GM12878 (cell line): ENCODE data around the gene ACOX1. TPM values are rescaled to one million over a fixed set of nuclear protein-coding genes. Genes with fewer than 3 reads are reported as not detected.

Experiments used
- ATAC-seq: fragments of 200-7000 bp; cut with Tn5 transposase; 3 replicates; pipeline ENCODE4 v1.9.1; 2020; ENCODE audit warnings: mild to moderate bottlenecking, moderate library complexity
- BruUV-seq: library from RNA; stranded (reverse); fragments of 400-500 nt; replicated peaks from 2 replicates; lab custom pipeline; 2021; lab: Mats Ljungman, UMichigan
- CTCF ChIA-PET: fragments of 300-600 bp; sonication (Branson Sonifier 250); formaldehyde crosslinking; extraction: SDS; loops from one replicate; lab custom pipeline; 2021; ENCODE audit warnings: inconsistent platforms; lab: Yijun Ruan, JAX
- POLR2A ChIA-PET: fragments of 350-600 bp; formaldehyde crosslinking; extraction: SDS; loops from one replicate; lab custom pipeline; 2021; ENCODE audit warnings: inconsistent platforms; lab: Charles Lee
- RAD21 ChIA-PET: fragments of 300-600 bp; sonication (Branson Sonifier 250); formaldehyde crosslinking; loops from one replicate; lab custom pipeline; 2023; ENCODE audit warnings: antibody characterized with exemption; ENCODE audit not compliant: unreplicated experiment; lab: Charles Lee
- SMC1A ChIA-PET: fragments of 300-600 bp; sonication (Branson Sonifier 250); formaldehyde crosslinking; loops from one replicate; lab custom pipeline; 2023; ENCODE audit not compliant: unreplicated experiment, uncharacterized antibody; lab: Charles Lee
- DNase-seq: peaks from one replicate; pipeline ENCODE4 v3.0.0-alpha.2; 2011; ENCODE audit warnings: low read depth, low spot score
- FAIRE-seq: peaks from 3 replicates; lab custom pipeline; 2011; peaks lifted over from hg19 to GRCh38; lab: Jason Lieb, UNC
- H2AFZ ChIP-seq: 2 replicates; pipeline ENCODE4 v1.6.0; 2011; ENCODE audit warnings: low read depth, low read length, control low read depth; ENCODE audit not compliant: control insufficient read depth
- H3K27ac ChIP-seq: 2 replicates; pipeline ENCODE4 v1.5.1; 2011; ENCODE audit warnings: control low read depth; ENCODE audit not compliant: control insufficient read depth, insufficient read depth
- H3K27me3 ChIP-seq, 2 experiments: replicated peaks in 1 of 2; 2 replicates each; pipeline versions ENCODE4 v1.6.0 to v1.6.1; 2011; ENCODE audit warnings: low read length in 1 of 2; ENCODE audit not compliant: control insufficient read depth in 2 of 2, insufficient read depth in 2 of 2
- H3K36me3 ChIP-seq, 2 experiments: 2 replicates each; pipeline ENCODE4 v1.5.1; 2011; ENCODE audit warnings: low read length in 1 of 2; ENCODE audit not compliant: control insufficient read depth in 2 of 2, insufficient read depth in 2 of 2
- H3K4me1 ChIP-seq: 2 replicates; pipeline ENCODE4 v1.6.1; 2011; ENCODE audit warnings: mild to moderate bottlenecking, low read length, moderate library complexity, mixed read lengths; ENCODE audit not compliant: control insufficient read depth, insufficient read depth
- H3K4me2 ChIP-seq: 2 replicates; pipeline ENCODE4 v1.6.0; 2011; ENCODE audit warnings: control low read depth; ENCODE audit not compliant: control insufficient read depth, insufficient read depth
- H3K4me3 ChIP-seq: fragments of 200-600 bp; sonication (generic); 2 replicates; pipeline ENCODE4 v1.5.1; 2016
- H3K79me2 ChIP-seq: 2 replicates; pipeline ENCODE4 v1.6.0; 2011; ENCODE audit warnings: low read length; ENCODE audit not compliant: control insufficient read depth, insufficient read depth
- H3K9ac ChIP-seq: 2 replicates; pipeline ENCODE4 v1.8.0; 2011; ENCODE audit warnings: low read length, control low read depth, mixed read lengths; ENCODE audit not compliant: control insufficient read depth, insufficient read depth
- H3K9me3 ChIP-seq: replicated peaks from 3 replicates; pipeline ENCODE4 v1.5.1; 2011; ENCODE audit warnings: mild to moderate bottlenecking, low read length; ENCODE audit not compliant: control insufficient read depth, insufficient read depth
- H4K20me1 ChIP-seq: 2 replicates; pipeline ENCODE4 v1.6.0; 2011; ENCODE audit not compliant: control insufficient read depth, insufficient read depth
- E2F4 ChIP-seq: IDR thresholded peaks from 2 replicates; pipeline ENCODE4 v1.6.1; 2012; ENCODE audit warnings: low read depth, low read length, improper control_type of control experiment
- PAX8 ChIP-seq: fragments of 450-650 bp; IDR thresholded peaks from 2 replicates; pipeline ENCODE4 v1.6.1; 2017; ENCODE audit warnings: mild to moderate bottlenecking, moderate library complexity
- RAD51 ChIP-seq: fragments of 450-650 bp; IDR thresholded peaks from 2 replicates; pipeline ENCODE4 v1.6.1; 2016; ENCODE audit warnings: moderate library complexity, mild to moderate bottlenecking, inconsistent platforms
- SMAD5 ChIP-seq: IDR thresholded peaks from 2 replicates; pipeline ENCODE4 v1.6.1; 2016; ENCODE audit warnings: antibody characterized with exemption, low read depth
- TCF7 ChIP-seq: IDR thresholded peaks from 2 replicates; pipeline ENCODE4 v1.6.1; 2014; ENCODE audit warnings: antibody characterized with exemption, borderline replicate concordance
- USF2 ChIP-seq: IDR thresholded peaks from 2 replicates; pipeline ENCODE4 v1.6.1; 2011; ENCODE audit warnings: low read depth, low read length, improper control_type of control experiment, borderline replicate concordance
- WGBS: methylation state at CpG from one replicate; pipeline ENCODE4 v1.1.6; 2016; ENCODE audit warnings: low lambda C conversion rate; ENCODE audit not compliant: insufficient replicate concordance, insufficient coverage; ENCODE audit errors: missing lambda C conversion rate; 5-methylcytosine and 5-hydroxymethylcytosine counted together
- in situ Hi-C: fragments of 300-500 bp; cut with MboI; formaldehyde crosslinking; loops from 9 replicates; pipeline ENCODE4 v1.14.3; 2018; ENCODE audit warnings: mixed read lengths
- intact Hi-C: fragments of 100-400 bp; cut with micrococcal nuclease; formaldehyde crosslinking; loops from one replicate; pipeline ENCODE4 v1.14.2; 2022; ENCODE audit not compliant: unreplicated experiment
- polyA plus RNA-seq, 11 experiments: library from polyadenylated mRNA; depleted of rRNA in 4 of 11; unstranded in 6 of 11; stranded (reverse) in 5 of 11; fragments of >200 nt; fragmentation: Nextera tagmentation in 4 of 11; fragmentation: Illumina TruSeq in 1 of 11; extraction: Ambion mirVana in 4 of 11; extraction: Trizol in 1 of 11; gene quantifications; 1 replicate in 1 of 11; 2 replicates in 10 of 11; pipeline versions ENCODE4 v1.2.1 to v1.2.3, GENCODE V29; 2011 to 2016; ENCODE audit warnings: inconsistent platforms in 2 of 11, missing spikeins in 2 of 11, low read depth in 1 of 11
- total RNA-seq, 4 experiments: library from RNA; depleted of rRNA in 3 of 4; stranded (reverse); fragments of >200 nt in 3 of 4; fragmentation: Illumina TruSeq in 1 of 4; extraction: Trizol in 1 of 4; gene quantifications; 2 replicates each; pipeline versions ENCODE4 v1.2.1 to v1.2.3, GENCODE V29; 2013 to 2021
- TF ChIP-seq, protein P1 (sequence below): IDR thresholded peaks from 2 replicates; pipeline ENCODE4 v1.6.1; 2011; ENCODE audit warnings: mild to moderate bottlenecking, low read depth, low read length, moderate library complexity; ENCODE audit not compliant: insufficient replicate concordance
- TF ChIP-seq, protein P2 (sequence below): fragments of 450-650 bp; IDR thresholded peaks from 2 replicates; pipeline ENCODE4 v1.6.1; 2017; ENCODE audit warnings: mild to moderate bottlenecking, moderate library complexity

ACOX1 gene
- total and polyA plus RNA-seq, 10 of the 15 experiments (the other 5 are each of a cell fraction or from before 2014, with no cell fraction given) = 6.5 to 26.2 (median 21.6) TPM

DNA sequence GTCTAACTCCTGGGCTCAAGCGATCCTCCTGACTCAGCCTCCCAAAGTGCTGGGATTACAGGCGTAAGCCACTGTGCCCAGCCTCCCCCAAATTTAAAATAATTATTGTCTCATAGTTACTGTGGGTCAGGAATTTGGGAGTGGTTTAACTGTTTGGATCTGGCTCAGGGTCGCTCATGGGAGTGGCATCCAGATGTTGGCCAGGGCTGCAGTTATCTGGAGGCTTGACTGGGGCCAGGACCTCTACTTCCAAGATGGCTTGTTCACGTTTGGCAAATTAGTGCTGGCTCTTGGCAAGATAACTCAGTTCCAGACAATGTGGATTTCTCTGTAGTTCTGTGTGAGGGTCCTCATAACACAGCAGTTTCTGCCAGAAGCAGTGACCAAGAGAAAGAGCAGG, 8.1 kb upstream of the ACOX1 start:
- ChIA-PET SMC1A (no interaction called here), CTCF (no interaction called here), POLR2A (no interaction called here)
- Histone ChIP-seq H3K36me3 (peaks cover 1 to 2% of the 10 kb centered on the region in 2 experiments; a peak in 3 of 4 replicates), H3K27ac (no peak overlapping the region), H3K4me3 (no peak overlapping the region), H3K27me3 (no peaks in the 10 kb centered on the region), H3K9me3 (no peaks in the 10 kb centered on the region), H4K20me1 (no peaks in the 10 kb centered on the region), H3K4me2 (no peak overlapping the region), H3K4me1 (peaks cover 5% of the 10 kb centered on the region; the same call in 1 of the 2 replicates), H3K9ac (no peak overlapping the region)
- intact Hi-C loops = no loop called here
- no peak for DNase-seq
- BruUV-seq = no TSS peak
- no peak for FAIRE-seq
- in situ Hi-C loops = no loop called here
- TF ChIP-seq, protein P1, sequence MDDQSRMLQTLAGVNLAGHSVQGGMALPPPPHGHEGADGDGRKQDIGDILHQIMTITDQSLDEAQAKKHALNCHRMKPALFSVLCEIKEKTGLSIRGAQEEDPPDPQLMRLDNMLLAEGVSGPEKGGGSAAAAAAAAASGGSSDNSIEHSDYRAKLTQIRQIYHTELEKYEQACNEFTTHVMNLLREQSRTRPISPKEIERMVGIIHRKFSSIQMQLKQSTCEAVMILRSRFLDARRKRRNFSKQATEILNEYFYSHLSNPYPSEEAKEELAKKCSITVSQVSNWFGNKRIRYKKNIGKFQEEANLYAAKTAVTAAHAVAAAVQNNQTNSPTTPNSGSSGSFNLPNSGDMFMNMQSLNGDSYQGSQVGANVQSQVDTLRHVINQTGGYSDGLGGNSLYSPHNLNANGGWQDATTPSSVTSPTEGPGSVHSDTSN = peak; percentile 22
- TF ChIP-seq E2F4 = no peak
- TF ChIP-seq, all 136 proteins: peak for 1
- 98% methylated on average over 4 of the region's 4 CpGs for WGBS
- RAD21 ChIA-PET = no interaction called here
- no peak for ATAC-seq
- Histone ChIP-seq H2AFZ (no peak overlapping the region), H3K79me2 (no peaks in the 10 kb centered on the region)

DNA sequence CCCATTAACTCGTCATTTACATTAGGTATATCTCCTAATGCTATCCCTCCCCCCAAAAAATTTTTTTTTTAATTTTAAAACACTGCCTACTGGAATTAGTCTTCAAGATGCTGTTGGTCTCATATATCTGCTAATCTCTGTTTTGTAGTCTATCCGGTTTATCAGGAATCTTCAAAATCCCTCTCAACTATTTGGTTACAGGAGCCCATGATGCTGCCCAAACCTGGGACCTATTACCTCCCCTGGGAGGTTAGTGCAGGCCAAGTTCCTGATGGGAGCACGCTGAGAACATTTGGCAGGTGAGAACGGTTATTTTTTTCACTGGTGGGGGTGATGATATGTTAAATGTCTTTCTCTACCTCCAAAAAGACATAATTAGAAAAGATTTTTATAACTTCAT, 7.0 kb upstream of the ACOX1 start:
- ChIA-PET RAD21 (no interaction called here), POLR2A (no interaction called here), CTCF (no interaction called here), SMC1A (no interaction called here)
- no TSS peak for BruUV-seq
- Histone ChIP-seq H3K9ac (no peak overlapping the region), H3K27ac (no peak overlapping the region), H4K20me1 (no peaks in the 10 kb centered on the region), H3K4me1 (peaks cover under 1% of the 10 kb centered on the region; the same call in 1 of the 2 replicates), H3K27me3 (no peaks in the 10 kb centered on the region), H3K4me3 (no peak overlapping the region), H3K79me2 (no peaks in the 10 kb centered on the region), H3K9me3 (no peaks in the 10 kb centered on the region), H3K36me3 (peaks cover 0 to 2% of the 10 kb centered on the region in 2 experiments; a peak in 1 of 4 replicates), H2AFZ (no peak overlapping the region), H3K4me2 (no peak overlapping the region)
- intact Hi-C loops (no loop called here), in situ Hi-C loops (no loop called here)
- ATAC-seq = no peak
- 92% methylated on average over 4 of the region's 4 CpGs for WGBS
- DNase-seq = no peak
- TF ChIP-seq TCF7 (no peak), USF2 (no peak), SMAD5 (no peak), RAD51 (no peak), PAX8 (no peak)
- TF ChIP-seq, protein P2, sequence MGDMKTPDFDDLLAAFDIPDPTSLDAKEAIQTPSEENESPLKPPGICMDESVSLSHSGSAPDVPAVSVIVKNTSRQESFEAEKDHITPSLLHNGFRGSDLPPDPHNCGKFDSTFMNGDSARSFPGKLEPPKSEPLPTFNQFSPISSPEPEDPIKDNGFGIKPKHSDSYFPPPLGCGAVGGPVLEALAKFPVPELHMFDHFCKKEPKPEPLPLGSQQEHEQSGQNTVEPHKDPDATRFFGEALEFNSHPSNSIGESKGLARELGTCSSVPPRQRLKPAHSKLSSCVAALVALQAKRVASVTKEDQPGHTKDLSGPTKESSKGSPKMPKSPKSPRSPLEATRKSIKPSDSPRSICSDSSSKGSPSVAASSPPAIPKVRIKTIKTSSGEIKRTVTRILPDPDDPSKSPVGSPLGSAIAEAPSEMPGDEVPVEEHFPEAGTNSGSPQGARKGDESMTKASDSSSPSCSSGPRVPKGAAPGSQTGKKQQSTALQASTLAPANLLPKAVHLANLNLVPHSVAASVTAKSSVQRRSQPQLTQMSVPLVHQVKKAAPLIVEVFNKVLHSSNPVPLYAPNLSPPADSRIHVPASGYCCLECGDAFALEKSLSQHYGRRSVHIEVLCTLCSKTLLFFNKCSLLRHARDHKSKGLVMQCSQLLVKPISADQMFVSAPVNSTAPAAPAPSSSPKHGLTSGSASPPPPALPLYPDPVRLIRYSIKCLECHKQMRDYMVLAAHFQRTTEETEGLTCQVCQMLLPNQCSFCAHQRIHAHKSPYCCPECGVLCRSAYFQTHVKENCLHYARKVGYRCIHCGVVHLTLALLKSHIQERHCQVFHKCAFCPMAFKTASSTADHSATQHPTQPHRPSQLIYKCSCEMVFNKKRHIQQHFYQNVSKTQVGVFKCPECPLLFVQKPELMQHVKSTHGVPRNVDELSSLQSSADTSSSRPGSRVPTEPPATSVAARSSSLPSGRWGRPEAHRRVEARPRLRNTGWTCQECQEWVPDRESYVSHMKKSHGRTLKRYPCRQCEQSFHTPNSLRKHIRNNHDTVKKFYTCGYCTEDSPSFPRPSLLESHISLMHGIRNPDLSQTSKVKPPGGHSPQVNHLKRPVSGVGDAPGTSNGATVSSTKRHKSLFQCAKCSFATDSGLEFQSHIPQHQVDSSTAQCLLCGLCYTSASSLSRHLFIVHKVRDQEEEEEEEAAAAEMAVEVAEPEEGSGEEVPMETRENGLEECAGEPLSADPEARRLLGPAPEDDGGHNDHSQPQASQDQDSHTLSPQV = no peak
- no peak for FAIRE-seq
